ENCODE measurements around the gene PIK3C2B. TPM values are rescaled to one million over a fixed set of nuclear protein-coding genes. Genes with fewer than 3 reads are reported as not detected.

Gene PIK3C2B
- total RNA-seq, 1 experiment from 2014 or later, result 19.1 TPM

GRCh38 chr1:204446413-204447111 is 48.0 kb downstream of the PIK3C2B start:
- peak; percentile 88 for ATAC-seq
- intact Hi-C loops (cut with micrococcal nuclease; ENCODE audit: unreplicated experiment) (loop anchor here (1.0 kb wide), 1 partner anchor 56 kb away; no protein-coding TSS in a partner anchor), in situ Hi-C loops (cut with HindIII; ENCODE audit: low pct_unique_long_range_greater_than_20kb, low sequenced_read_pairs) (no loop called here)
- no peak for DNase-seq (ENCODE audit: low read depth, low spot score)
- H3K27ac ChIP-seq (ENCODE audit: low read length), result no peak overlapping the region
- CTCF ChIA-PET, result interaction anchor here (0.6 to 2.1 kb wide), 10 partner anchors 16 to 70 kb away, joined by 3 to 15 read pairs (median 5); partner anchors contain the start of genes MDM4 and PIK3C2B
- H3K36me3 ChIP-seq (ENCODE audit: control insufficient read depth, insufficient read depth, low read length), result no peaks in the 10 kb centered on the region
- H3K9me3 ChIP-seq (ENCODE audit: control insufficient read depth, insufficient read depth, low read depth, low read length), result no peaks in the 10 kb centered on the region
- POLR2A ChIA-PET, result no interaction called here
- BruUV-seq (replicated peaks), result no TSS peak
- TF ChIP-seq SIN3A (IDR thresholded peaks at IDR 0.05; ENCODE audit: borderline replicate concordance, insufficient read depth, low read depth, low read length), result no peak
- peak; percentile 79 for TF ChIP-seq CTCF (IDR thresholded peaks at IDR 0.05)
- peaks cover 3% of the 10 kb centered on the region; the same call in 1 of the 2 replicates for H3K4me1 ChIP-seq (ENCODE audit: control insufficient read depth, insufficient read depth, low read length)
- no peaks in the 10 kb centered on the region for H3K27me3 ChIP-seq (ENCODE audit: control insufficient read depth, insufficient read depth, low read length)
- H3K4me3 ChIP-seq (ENCODE audit: low read depth in 2 of 2, low read length in 2 of 2), result no peak overlapping the region

DNA sequence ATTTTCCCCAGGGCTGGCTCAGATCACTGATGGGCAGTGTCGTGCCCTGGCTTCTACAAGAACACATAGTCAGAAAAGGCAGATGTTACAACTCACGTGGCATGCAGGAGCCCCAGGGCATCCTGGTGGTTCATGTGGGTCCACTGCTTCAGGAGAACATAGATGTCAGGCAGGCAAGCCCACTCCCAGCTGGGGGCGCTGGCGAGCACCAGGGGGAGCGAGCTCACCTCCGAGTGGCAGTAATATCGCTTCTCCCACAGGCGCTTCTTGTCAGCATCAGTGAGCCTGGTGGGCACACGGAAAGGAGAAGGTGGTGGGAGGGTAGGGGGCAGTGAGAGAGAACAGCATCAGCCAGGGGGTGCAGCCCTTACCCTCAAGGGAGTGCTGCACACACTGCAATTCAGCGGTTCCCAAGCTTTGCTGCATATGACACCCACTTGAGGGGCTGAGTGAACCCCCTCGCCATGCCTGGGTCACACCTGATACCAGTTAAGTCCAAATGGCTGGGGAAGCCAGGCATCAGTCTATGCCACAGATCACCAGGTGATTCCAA is 48.7 kb downstream of the PIK3C2B start:
- Histone ChIP-seq H3K36me3 (ENCODE audit: control insufficient read depth, insufficient read depth, low read length) (no peaks in the 10 kb centered on the region), H3K27ac (ENCODE audit: low read length) (no peak overlapping the region), H3K9me3 (ENCODE audit: control insufficient read depth, insufficient read depth, low read depth, low read length) (no peaks in the 10 kb centered on the region), H3K4me3 (ENCODE audit: low read depth in 2 of 2, low read length in 2 of 2) (no peak overlapping the region), H3K27me3 (ENCODE audit: control insufficient read depth, insufficient read depth, low read length) (no peaks in the 10 kb centered on the region), H3K4me1 (ENCODE audit: control insufficient read depth, insufficient read depth, low read length) (peaks cover 3% of the 10 kb centered on the region; the same call in 1 of the 2 replicates)
- peak; percentile 57; the same call in 1 of the 2 replicates for ATAC-seq
- POLR2A ChIA-PET, result no interaction called here
- in situ Hi-C loops (cut with HindIII; ENCODE audit: low pct_unique_long_range_greater_than_20kb, low sequenced_read_pairs), result no loop called here
- CTCF ChIA-PET, result interaction anchor here (1.1 to 2.1 kb wide), 7 partner anchors 15 to 57 kb away, joined by 4 to 15 read pairs (median 5); partner anchors contain the start of gene PIK3C2B
- TF ChIP-seq POLR2AphosphoS5 (IDR thresholded peaks at IDR 0.05; ENCODE audit: low read depth, low read length) (no peak), CTCF (IDR thresholded peaks at IDR 0.05) (peak; percentile 86)
- intact Hi-C loops (cut with micrococcal nuclease; ENCODE audit: unreplicated experiment), result loop anchor here (1.0 kb wide), 1 partner anchor 56 kb away; no protein-coding TSS in a partner anchor
- BruUV-seq (replicated peaks), result no TSS peak
- no peak for DNase-seq (ENCODE audit: low read depth, low spot score)

Other genes starting within 250 kb of the PIK3C2B start
- 5.5 TPM for gene PLEKHA6, start 134.9 kb downstream of the PIK3C2B start, total RNA-seq (2021; ENCODE audit: unreplicated experiment)
- gene PPP1R15B, start 83.0 kb downstream of the PIK3C2B start, total RNA-seq (2021; ENCODE audit: unreplicated experiment), result 51.1 TPM
- 42.1 TPM for gene MDM4, start 21.6 kb upstream of the PIK3C2B start, total RNA-seq (2021; ENCODE audit: unreplicated experiment)
- gene LRRN2, start 190.9 kb upstream of the PIK3C2B start, total RNA-seq (2021; ENCODE audit: unreplicated experiment), result 2.0 TPM